ENCODE measurements around the gene CMPK1.

CMPK1 gene

GRCh38 chr1:47396671-47397196, 63.1 kb downstream of the CMPK1 start:
- no peak for FAIRE-seq

DNA sequence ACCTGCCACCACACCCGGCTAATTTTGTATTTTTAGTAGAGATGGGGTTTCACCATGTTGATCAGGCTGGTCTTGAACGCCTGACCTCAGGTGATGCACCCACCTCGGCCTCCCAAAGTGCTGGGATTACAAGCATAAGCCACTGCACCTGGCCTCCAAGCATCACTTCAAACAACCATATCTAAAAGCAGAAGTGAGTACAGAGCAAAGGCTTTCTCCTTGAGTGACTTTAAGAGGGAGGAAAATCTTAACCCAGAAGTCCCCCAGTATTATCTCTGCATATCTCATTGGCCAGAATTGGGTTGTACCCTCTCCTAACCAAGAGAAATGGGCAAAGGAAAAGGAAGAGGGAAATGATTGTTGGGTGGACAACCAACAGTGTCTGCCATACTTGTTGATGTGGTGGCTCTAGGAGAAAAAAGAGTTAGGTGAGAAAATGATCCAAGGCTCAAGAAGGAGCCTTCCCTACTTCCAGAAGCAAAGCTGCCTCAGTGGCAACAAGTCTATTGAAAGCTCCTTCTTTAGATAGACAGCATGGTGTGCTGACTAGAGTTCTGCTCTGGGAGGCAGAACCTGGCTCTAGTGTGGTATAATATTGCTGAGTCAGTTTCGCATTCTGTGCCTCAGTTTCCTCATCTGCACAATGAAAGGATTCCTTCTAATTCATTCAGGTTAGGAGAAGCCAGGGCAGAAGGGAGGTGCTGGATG, 65.7 kb downstream of the CMPK1 start:
- no peak for FAIRE-seq

GRCh38 chr1:47399846-47400155, 66.2 kb downstream of the CMPK1 start:
- no peak for FAIRE-seq

DNA sequence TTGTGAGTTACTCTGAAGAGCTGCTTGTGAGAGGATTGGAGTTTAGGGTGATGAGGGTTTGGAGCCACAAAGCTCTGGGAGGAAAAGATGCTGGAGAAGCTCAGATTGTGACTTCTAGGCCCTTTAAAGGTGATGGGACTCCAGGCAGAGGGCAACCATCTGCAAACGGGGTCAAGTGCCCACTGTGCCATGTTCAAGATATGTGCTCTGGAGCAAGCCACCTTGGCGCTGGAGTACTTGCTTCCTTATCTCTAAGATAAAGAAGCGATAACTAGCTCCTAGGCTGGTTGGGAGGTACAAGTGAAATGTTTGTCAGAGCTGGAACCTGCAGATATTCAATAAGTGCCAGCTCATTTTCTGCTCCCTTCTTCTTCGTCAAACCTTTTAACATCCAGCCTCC, 68.2 kb downstream of the CMPK1 start:
- FAIRE-seq, result no peak

- FAIRE-seq, result no peak
These were observed 69.0 kb downstream of the CMPK1 start for GRCh38 chr1:47402591-47402990.

- FAIRE-seq, result no peak
These were observed 69.8 kb downstream of the CMPK1 start for GRCh38 chr1:47403321-47403910.

- no peak for FAIRE-seq
These were observed 72.1 kb downstream of the CMPK1 start for GRCh38 chr1:47405697-47406096.

DNA sequence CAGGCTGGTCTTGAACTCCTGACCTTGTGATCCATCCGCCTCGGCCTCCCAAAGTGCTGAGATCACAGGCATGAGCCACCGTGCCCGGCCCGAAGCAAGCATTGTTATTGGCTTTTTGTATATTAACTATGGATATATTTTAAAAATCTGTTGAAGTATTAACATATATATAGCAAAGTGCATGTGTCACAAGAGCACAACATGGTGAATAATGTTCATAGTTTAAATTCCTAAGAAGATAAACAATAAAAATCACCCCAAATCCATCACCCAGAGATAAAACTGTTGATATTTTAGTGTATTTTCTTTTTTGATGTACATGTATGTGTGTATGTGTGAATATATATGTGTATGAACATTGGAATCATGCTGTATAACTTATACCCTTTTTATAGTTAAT, 73.4 kb downstream of the CMPK1 start:
- no peak for FAIRE-seq

DNA sequence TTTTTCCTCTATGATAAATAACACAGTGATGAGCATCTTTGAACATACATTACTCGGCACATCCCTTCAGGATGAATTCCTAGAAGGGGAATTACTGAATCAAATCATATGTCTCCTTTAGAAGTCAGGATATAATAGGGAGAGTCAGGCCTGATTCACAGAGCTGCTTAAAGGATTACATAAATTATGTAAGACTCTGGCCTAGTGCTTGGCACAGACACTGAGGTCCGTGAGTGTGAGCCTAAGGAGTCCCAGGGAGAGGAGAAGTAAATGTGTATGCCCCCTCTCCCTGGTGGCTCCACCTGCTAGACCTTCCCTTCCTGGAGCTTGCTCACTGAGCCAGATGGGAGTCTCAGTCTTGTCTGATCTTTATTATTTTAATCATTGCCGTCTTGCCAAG, 73.9 kb downstream of the CMPK1 start:
- no peak for FAIRE-seq

GRCh38 chr1:47409311-47410067, 75.9 kb downstream of the CMPK1 start:
- no peak for FAIRE-seq

DNA sequence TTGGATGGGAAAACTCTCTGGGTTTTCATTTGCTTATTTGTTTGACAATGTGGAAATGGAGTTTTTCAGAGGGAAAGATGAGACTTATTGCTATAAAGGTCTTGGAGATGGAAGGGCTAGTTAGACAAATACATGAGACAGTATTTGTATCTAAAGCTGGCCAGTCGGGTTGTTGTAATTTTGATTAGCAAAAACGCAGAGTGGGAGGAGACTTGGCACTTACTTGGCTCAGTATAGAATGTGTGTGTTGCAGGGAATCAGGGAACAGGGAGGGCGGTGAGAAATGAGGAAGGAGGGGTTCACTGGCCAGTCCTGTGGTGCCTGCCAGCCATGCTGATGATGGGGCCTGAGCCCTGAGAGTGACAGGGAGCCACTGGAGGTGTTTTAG, 76.5 kb downstream of the CMPK1 start:
- FAIRE-seq, result no peak

DNA sequence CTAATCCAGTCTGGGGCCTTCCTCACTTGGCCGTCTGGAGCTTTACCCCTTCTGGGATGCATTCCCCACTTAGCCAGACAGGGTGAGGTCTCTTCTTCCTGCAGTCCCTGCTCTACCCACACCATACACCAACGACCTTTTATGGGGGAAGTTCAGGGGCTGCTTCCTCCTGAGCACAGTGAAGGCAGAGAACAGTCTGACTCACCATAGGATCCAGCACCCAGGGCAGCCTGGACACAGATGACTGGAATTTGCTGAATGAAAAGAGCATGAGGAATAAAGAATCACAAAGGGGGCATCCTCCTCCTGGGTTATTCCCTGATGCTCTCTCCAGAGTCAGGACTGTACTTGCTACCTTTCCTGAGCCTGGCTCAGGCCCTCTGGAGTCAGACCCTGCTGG, 77.8 kb downstream of the CMPK1 start:
- FAIRE-seq, result no peak

- no peak for FAIRE-seq
These were observed 78.8 kb downstream of the CMPK1 start for GRCh38 chr1:47412437-47412836.

DNA sequence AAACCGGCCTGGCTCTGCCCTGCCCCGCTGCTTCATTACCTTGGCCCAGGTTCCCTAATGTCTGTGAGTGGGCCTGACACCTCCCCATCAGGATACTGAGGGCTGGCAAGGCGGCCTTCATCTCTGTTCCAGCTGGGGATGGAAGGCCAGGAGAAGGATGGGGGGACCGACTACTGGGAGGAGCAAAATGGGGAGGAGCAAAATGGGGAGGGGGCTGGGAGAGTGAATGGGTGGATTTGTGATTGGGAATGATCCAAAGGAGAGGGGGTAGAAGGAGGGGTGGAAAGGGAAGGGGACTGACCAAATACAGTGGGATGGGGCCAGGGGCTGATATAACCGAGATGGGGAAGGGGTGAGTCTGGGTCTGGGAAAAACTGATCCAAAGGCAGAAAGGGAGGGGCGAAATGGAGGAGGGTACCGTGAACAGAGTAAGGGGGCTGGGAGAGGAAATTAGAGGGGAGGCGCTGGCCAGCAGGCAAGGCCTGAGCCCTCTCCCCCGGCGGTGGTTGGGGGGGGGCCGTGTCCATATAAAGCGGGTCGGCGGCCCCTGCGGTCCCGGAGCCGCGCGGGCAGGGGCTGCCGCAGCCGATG, 82.2 kb downstream of the CMPK1 start, which contains the start of gene FOXE3:
Gene FOXE3, plus strand, starts transcription at position 558 of the 591 bp plus-strand sequence. Its CDS starts 31 bp downstream, at position 589.
- FAIRE-seq, result no peak

DNA sequence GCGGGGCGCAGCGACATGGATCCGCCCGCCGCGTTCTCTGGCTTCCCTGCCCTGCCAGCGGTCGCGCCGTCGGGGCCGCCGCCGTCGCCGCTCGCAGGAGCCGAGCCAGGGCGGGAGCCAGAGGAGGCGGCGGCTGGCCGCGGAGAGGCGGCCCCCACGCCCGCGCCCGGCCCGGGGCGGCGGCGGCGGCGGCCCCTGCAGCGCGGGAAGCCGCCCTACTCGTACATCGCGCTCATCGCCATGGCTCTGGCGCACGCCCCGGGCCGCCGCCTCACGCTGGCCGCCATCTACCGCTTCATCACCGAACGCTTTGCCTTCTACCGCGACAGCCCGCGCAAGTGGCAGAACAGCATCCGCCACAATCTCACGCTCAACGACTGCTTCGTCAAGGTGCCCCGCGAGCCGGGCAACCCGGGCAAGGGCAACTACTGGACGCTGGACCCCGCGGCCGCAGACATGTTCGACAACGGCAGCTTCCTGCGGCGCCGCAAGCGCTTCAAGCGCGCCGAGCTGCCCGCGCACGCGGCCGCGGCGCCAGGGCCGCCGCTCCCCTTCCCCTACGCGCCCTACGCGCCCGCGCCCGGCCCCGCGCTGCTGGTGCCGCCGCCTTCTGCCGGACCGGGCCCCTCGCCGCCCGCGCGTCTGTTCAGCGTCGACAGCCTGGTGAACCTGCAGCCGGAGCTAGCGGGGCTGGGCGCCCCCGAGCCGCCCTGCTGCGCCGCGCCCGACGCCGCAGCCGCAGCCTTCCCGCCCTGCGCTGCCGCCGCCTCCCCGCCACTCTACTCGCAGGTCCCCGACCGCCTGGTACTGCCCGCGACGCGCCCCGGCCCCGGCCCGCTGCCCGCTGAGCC, 83.0 kb downstream of the CMPK1 start:
- no peak for FAIRE-seq

- no peak for FAIRE-seq
These were observed 83.8 kb downstream of the CMPK1 start for GRCh38 chr1:47417170-47418044.

- no peak for FAIRE-seq
These were observed 84.5 kb downstream of the CMPK1 start for GRCh38 chr1:47418122-47418521.

DNA sequence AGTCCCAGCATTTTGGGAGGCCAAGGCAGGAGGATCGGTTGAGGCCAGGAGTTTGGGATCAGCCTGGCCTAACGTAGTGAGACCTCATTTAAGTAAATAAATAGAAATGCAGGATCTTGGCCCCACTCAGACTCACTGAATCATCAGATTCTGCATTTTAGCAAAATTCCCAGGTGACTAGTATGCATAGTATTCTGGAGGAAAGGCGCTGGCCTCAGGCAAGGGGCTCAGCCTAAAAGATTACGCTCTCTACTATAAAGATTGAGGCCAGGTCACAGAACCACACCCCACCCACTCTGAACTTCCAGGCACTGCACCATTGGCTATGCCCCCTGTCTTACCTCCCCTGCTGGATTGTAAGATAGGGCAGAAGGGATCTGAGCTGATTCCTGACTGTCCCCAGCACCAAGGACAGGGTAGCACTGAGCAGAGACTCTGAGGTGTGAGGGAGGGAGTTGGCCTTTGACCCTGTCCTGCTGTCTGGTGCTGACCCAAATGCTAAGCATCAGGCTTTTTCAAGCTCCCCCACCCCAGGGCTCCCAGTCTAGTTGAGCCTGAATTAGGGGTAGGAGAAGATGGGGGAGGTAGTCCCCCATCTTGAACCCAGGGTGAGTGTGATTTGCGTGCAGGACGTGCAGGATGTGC, 85.2 kb downstream of the CMPK1 start:
- FAIRE-seq, result no peak

- no peak for FAIRE-seq
These were observed 87.0 kb downstream of the CMPK1 start for GRCh38 chr1:47420547-47420946.

- FAIRE-seq, result no peak
These were observed 90.3 kb downstream of the CMPK1 start for GRCh38 chr1:47423872-47424271.
